Hepatocyte (in vitro differentiated cells): ENCODE results near the gene STRBP. TPM values are rescaled to one million over a fixed set of nuclear protein-coding genes. Genes with fewer than 3 reads are reported as not detected.

Experiments
- DNase-seq: peaks from one replicate; pipeline ENCODE4 v3.0.0-alpha.2; 2016; ENCODE audit warnings: low spot score
- H2AFZ ChIP-seq: fragments of 200-600 bp; sonication (generic); 2 replicates; pipeline ENCODE4 v1.6.0; 2016; ENCODE audit warnings: antibody characterized with exemption, mild to moderate bottlenecking
- H3K27ac ChIP-seq: fragments of 200-600 bp; sonication (generic); 2 replicates; pipeline ENCODE4 v1.5.1; 2016; ENCODE audit warnings: mild to moderate bottlenecking
- H3K27me3 ChIP-seq: fragments of 200-600 bp; sonication (generic); 2 replicates; pipeline ENCODE4 v1.6.1; 2016
- H3K36me3 ChIP-seq: fragments of 200-600 bp; sonication (generic); replicated peaks from 2 replicates; pipeline ENCODE4 v1.5.1; 2016; ENCODE audit warnings: low read depth; ENCODE audit not compliant: insufficient read depth
- H3K4me1 ChIP-seq: fragments of 200-600 bp; sonication (generic); 2 replicates; pipeline ENCODE4 v1.5.1; 2016; ENCODE audit warnings: mild to moderate bottlenecking, moderate library complexity; ENCODE audit not compliant: insufficient read depth
- H3K4me2 ChIP-seq: fragments of 200-600 bp; sonication (generic); 2 replicates; pipeline ENCODE4 v1.6.0; 2016
- H3K4me3 ChIP-seq: fragments of 200-600 bp; sonication (generic); 2 replicates; pipeline ENCODE4 v1.5.1; 2016; ENCODE audit warnings: mild to moderate bottlenecking
- H3K79me2 ChIP-seq: fragments of 200-600 bp; sonication (generic); 2 replicates; pipeline ENCODE4 v1.6.0; 2017; ENCODE audit warnings: mild to moderate bottlenecking
- H3K9me2 ChIP-seq: fragments of 200-600 bp; sonication (generic); replicated peaks from 2 replicates; pipeline ENCODE4 v1.6.0; 2017; ENCODE audit warnings: mild to moderate bottlenecking; ENCODE audit not compliant: insufficient read depth
- H3K9me3 ChIP-seq: fragments of 200-600 bp; sonication (generic); 2 replicates; pipeline ENCODE4 v1.5.1; 2016; ENCODE audit warnings: low read depth, mild to moderate bottlenecking
- H4K20me1 ChIP-seq: fragments of 200-600 bp; sonication (generic); 2 replicates; pipeline ENCODE4 v1.6.0; 2016; ENCODE audit warnings: mild to moderate bottlenecking; ENCODE audit not compliant: insufficient read depth, poor library complexity, severe bottlenecking
- CTCF ChIP-seq: fragments of 200-600 bp; sonication (generic); IDR thresholded peaks from 2 replicates; pipeline ENCODE4 v1.5.1; 2016; ENCODE audit warnings: antibody characterized with exemption, mild to moderate bottlenecking; ENCODE audit not compliant: poor library complexity
- EZH2 ChIP-seq: fragments of 200-600 bp; sonication (generic); IDR thresholded peaks from 2 replicates; pipeline ENCODE4 v1.6.1; 2016; ENCODE audit warnings: antibody characterized with exemption, mild to moderate bottlenecking, borderline replicate concordance
- EZH2phosphoT487 ChIP-seq: fragments of 200-600 bp; sonication (generic); IDR thresholded peaks from one replicate; pipeline ENCODE4 v1.6.1; 2018; ENCODE audit warnings: antibody characterized with exemption, mild to moderate bottlenecking, low read depth, moderate library complexity; ENCODE audit not compliant: unreplicated experiment, severe bottlenecking
- WGBS: methylation state at CpG from one replicate; pipeline ENCODE4 v1.1.6; 2016; ENCODE audit warnings: low lambda C conversion rate; ENCODE audit errors: missing lambda C conversion rate; 5-methylcytosine and 5-hydroxymethylcytosine counted together
- polyA plus RNA-seq: library from polyadenylated mRNA; unstranded; fragments of >200 nt; fragmentation: Nextera tagmentation; extraction: Ambion mirVana; gene quantifications from 2 replicates; pipeline ENCODE4 v1.2.1, GENCODE V29; 2016
- total RNA-seq: library from RNA; depleted of rRNA; stranded (reverse); fragments of >200 nt; gene quantifications from 2 replicates; pipeline ENCODE4 v1.2.3, GENCODE V29; 2014

The STRBP gene
- total and polyA plus RNA-seq, 2 experiments from 2014 or later: 26.8 to 27.7 TPM

GRCh38 chr9:123174079-123174478 is 94.3 kb downstream of the STRBP start:
- H2AFZ ChIP-seq: no peak overlapping the region
- H3K27ac ChIP-seq: no peak overlapping the region
- H3K9me2 ChIP-seq: no peaks in the 10 kb centered on the region
- H3K4me2 ChIP-seq: no peak overlapping the region
- no peaks in the 10 kb centered on the region for H3K4me1 ChIP-seq
- H3K36me3 ChIP-seq: no peaks in the 10 kb centered on the region
- TF ChIP-seq EZH2phosphoT487 (no peak), CTCF (no peak), EZH2 (no peak)
- no peaks in the 10 kb centered on the region for H3K9me3 ChIP-seq
- WGBS: 95% methylated on average over 1 of the region's 1 CpG
- no peaks in the 10 kb centered on the region for H4K20me1 ChIP-seq
- no peak overlapping the region for H3K4me3 ChIP-seq
- H3K79me2 ChIP-seq: peaks cover 2% of the 10 kb centered on the region
- no peak for DNase-seq
- H3K27me3 ChIP-seq: no peaks in the 10 kb centered on the region

GRCh38 chr9:123169926-123170325 is 98.5 kb downstream of the STRBP start:
- DNase-seq: no peak

GRCh38 chr9:123168586-123168985 is 99.8 kb downstream of the STRBP start:
- H3K79me2 ChIP-seq: no peaks in the 10 kb centered on the region
- H3K9me2 ChIP-seq: no peaks in the 10 kb centered on the region
- no peak overlapping the region for H3K27ac ChIP-seq
- H3K9me3 ChIP-seq: no peaks in the 10 kb centered on the region
- H3K27me3 ChIP-seq: no peaks in the 10 kb centered on the region
- no peak for DNase-seq
- no peaks in the 10 kb centered on the region for H3K4me1 ChIP-seq
- H3K36me3 ChIP-seq: no peaks in the 10 kb centered on the region
- no peak overlapping the region for H2AFZ ChIP-seq
- no peaks in the 10 kb centered on the region for H4K20me1 ChIP-seq
- H3K4me3 ChIP-seq: no peak overlapping the region
- H3K4me2 ChIP-seq: no peak overlapping the region
- TF ChIP-seq CTCF: no peak
- no peak for TF ChIP-seq EZH2
- TF ChIP-seq EZH2phosphoT487: no peak
- whole genome bisulfite sequencing: 92% methylated on average over 2 of the region's 2 CpGs

More at GRCh38 chr9:123169926-123170325, 98.5 kb downstream of the STRBP start:
- H3K9me3 ChIP-seq: no peaks in the 10 kb centered on the region
- no peaks in the 10 kb centered on the region for H3K4me1 ChIP-seq
- TF ChIP-seq EZH2phosphoT487 (no peak), EZH2 (no peak), CTCF (no peak)
- no peak overlapping the region for H3K27ac ChIP-seq
- no peak overlapping the region for H3K4me2 ChIP-seq
- H2AFZ ChIP-seq: no peak overlapping the region
- no peaks in the 10 kb centered on the region for H3K9me2 ChIP-seq
- 97% methylated on average over 3 of the region's 3 CpGs for WGBS
- H3K36me3 ChIP-seq: no peaks in the 10 kb centered on the region
- H4K20me1 ChIP-seq: no peaks in the 10 kb centered on the region
- H3K79me2 ChIP-seq: no peaks in the 10 kb centered on the region
- H3K4me3 ChIP-seq: no peak overlapping the region
- H3K27me3 ChIP-seq: no peaks in the 10 kb centered on the region

- Histone ChIP-seq H3K79me2 (no peaks in the 10 kb centered on the region), H3K4me3 (no peak overlapping the region), H3K36me3 (no peaks in the 10 kb centered on the region), H3K4me2 (no peak overlapping the region), H3K4me1 (peaks cover 2% of the 10 kb centered on the region), H3K9me3 (no peaks in the 10 kb centered on the region), H3K9me2 (no peaks in the 10 kb centered on the region), H4K20me1 (no peaks in the 10 kb centered on the region), H3K27me3 (no peaks in the 10 kb centered on the region), H3K27ac (no peak overlapping the region), H2AFZ (no peak overlapping the region)
- no peak for TF ChIP-seq CTCF
- no peak for TF ChIP-seq EZH2
- TF ChIP-seq EZH2phosphoT487: no peak
- WGBS: 77% methylated on average over 1 of the region's 1 CpG
- no peak for DNase-seq
Observed at GRCh38 chr9:123167474-123167873, 100.9 kb downstream of the STRBP start.
